CD4-positive, alpha-beta memory T cell (primary cell): Measurements from ENCODE around the gene PLCH2. TPM values are rescaled to one million over a fixed set of nuclear protein-coding genes. Genes with fewer than 3 reads are reported as not detected.

Source experiments
- CTCF ChIA-PET: fragments of 350-600 bp; sonication (Branson Sonifier 250); formaldehyde crosslinking; loops from one replicate; lab custom pipeline; 2021; ENCODE audit warnings: inconsistent platforms; ENCODE audit not compliant: partially characterized antibody; lab: Charles Lee
- POLR2A ChIA-PET: fragments of 350-600 bp; sonication (Branson Sonifier 250); formaldehyde crosslinking; loops from one replicate; lab custom pipeline; 2021; ENCODE audit not compliant: partially characterized antibody; lab: Charles Lee
- DNase-seq, 5 donors: peaks; one replicate each; pipeline versions ENCODE4 v3.0.0 to v3.0.0-alpha.2; 2020 to 2022; ENCODE audit warnings: mixed read lengths in 1 of 5
- H3K27ac ChIP-seq: one replicate; pipeline ENCODE4 v1.7.0; 2013; ENCODE audit warnings: low read depth, low read length
- H3K27me3 ChIP-seq: 2 replicates; pipeline ENCODE4 v1.7.0; 2013; ENCODE audit warnings: mild to moderate bottlenecking, low read length, moderate library complexity; ENCODE audit not compliant: insufficient read depth
- H3K36me3 ChIP-seq: 2 replicates; pipeline ENCODE4 v1.7.0; 2013; ENCODE audit warnings: mild to moderate bottlenecking, low read length, moderate library complexity; ENCODE audit not compliant: insufficient read depth
- H3K4me1 ChIP-seq: 2 replicates; pipeline ENCODE4 v1.7.0; 2013; ENCODE audit warnings: mild to moderate bottlenecking, low read length, moderate library complexity; ENCODE audit not compliant: insufficient read depth
- H3K4me3 ChIP-seq, 2 donors: one replicate each; pipeline ENCODE4 v1.7.0; 2013; ENCODE audit warnings: low read length in 2 of 2, mild to moderate bottlenecking in 1 of 2
- H3K9me3 ChIP-seq, 2 donors: one replicate each; pipeline ENCODE4 v1.7.0; 2013; ENCODE audit warnings: low read length in 2 of 2, control low read depth in 1 of 2; ENCODE audit not compliant: control insufficient read depth in 1 of 2
- H3K27ac Mint-ChIP-seq, 7 donors: one replicate each; pipeline ENCODE4 v1.8.0; 2020 to 2021; ENCODE audit warnings: mixed read lengths in 7 of 7, mild to moderate bottlenecking in 6 of 7, inconsistent platforms in 3 of 7, moderate library complexity in 3 of 7
- H3K27me3 Mint-ChIP-seq, 2 donors: one replicate each; pipeline ENCODE4 v1.8.0; 2020 to 2021; ENCODE audit warnings: mixed read lengths in 2 of 2
- H3K36me3 Mint-ChIP-seq, 2 donors: one replicate each; pipeline ENCODE4 v1.8.0; 2020 to 2021; ENCODE audit warnings: mixed read lengths in 2 of 2, inconsistent platforms in 1 of 2, mild to moderate bottlenecking in 1 of 2
- H3K4me1 Mint-ChIP-seq, 4 donors: one replicate each; pipeline ENCODE4 v1.8.0; 2020 to 2021; ENCODE audit warnings: mixed read lengths in 4 of 4, mild to moderate bottlenecking in 1 of 4
- H3K4me3 Mint-ChIP-seq, 8 donors: one replicate each; pipeline ENCODE4 v1.8.0; 2020 to 2021; ENCODE audit warnings: mixed read lengths in 8 of 8, mild to moderate bottlenecking in 7 of 8, moderate library complexity in 6 of 8, inconsistent platforms in 3 of 8
- H3K9me3 Mint-ChIP-seq, 8 donors: one replicate each; pipeline ENCODE4 v1.8.0; 2020 to 2021; ENCODE audit warnings: mixed read lengths in 8 of 8, mild to moderate bottlenecking in 5 of 8, inconsistent platforms in 3 of 8, moderate library complexity in 1 of 8
- intact Hi-C: fragments of 100-400 bp; cut with micrococcal nuclease; formaldehyde crosslinking; loops from one replicate; pipeline ENCODE4 v1.15.1; 2023
- polyA plus RNA-seq, 2 donors: library from polyadenylated mRNA; unstranded; fragments of 300-500 nt; fragmentation: Illumina TruSeq; gene quantifications; one replicate each; pipeline ENCODE4 v1.2.3, GENCODE V29; 2021
- total RNA-seq, 2 experiments: library from RNA; stranded (reverse); gene quantifications; one replicate each; pipeline ENCODE4 v1.2.3, GENCODE V29; 2021

The PLCH2 gene
- total and polyA plus RNA-seq, 4 experiments from 2014 or later: 2.0 to 31.6 (median 26.6) TPM; not detected in 1

- Histone ChIP-seq H3K9me3 (no peaks in the 10 kb centered on the region), H3K4me1 (peaks cover 5% of the 10 kb centered on the region), H3K36me3 (no peaks in the 10 kb centered on the region), H3K27me3 (peaks cover 5% of the 10 kb centered on the region), H3K27ac (no peak overlapping the region), H3K4me3 (no peak overlapping the region)
- ChIA-PET CTCF (no interaction called here), POLR2A (no interaction called here)
- Mint-ChIP-seq H3K9me3 (no peaks in the 10 kb centered on the region), H3K36me3 (no peaks in the 10 kb centered on the region), H3K4me1 (peaks cover 0 to 1% (median 0%) of the 10 kb centered on the region in 4 donors), H3K27ac (no peak overlapping the region), H3K27me3 (peaks cover 0 to 5% of the 10 kb centered on the region in 2 donors), H3K4me3 (no peak overlapping the region)
- intact Hi-C loops: no loop called here
- DNase-seq: no peak
Observed at GRCh38 chr1:2446861-2447260, 29.2 kb upstream of the PLCH2 start.

- no peak overlapping the region for H3K27ac Mint-ChIP-seq
- peaks cover 0 to 5% of the 10 kb centered on the region in 2 donors for H3K27me3 Mint-ChIP-seq
- no peaks in the 10 kb centered on the region for H3K9me3 ChIP-seq
- no peak for DNase-seq
- peaks cover 5% of the 10 kb centered on the region for H3K27me3 ChIP-seq
- H3K27ac ChIP-seq: no peak overlapping the region
- H3K4me3 ChIP-seq: no peak overlapping the region
- no peak overlapping the region for H3K4me3 Mint-ChIP-seq
- ChIA-PET CTCF (no interaction called here), POLR2A (no interaction called here)
- no peaks in the 10 kb centered on the region for H3K9me3 Mint-ChIP-seq
- H3K36me3 Mint-ChIP-seq: no peaks in the 10 kb centered on the region
- intact Hi-C loops: no loop called here
- H3K4me1 Mint-ChIP-seq: peaks cover 0 to 1% (median 0%) of the 10 kb centered on the region in 4 donors
- H3K4me1 ChIP-seq: peaks cover 5% of the 10 kb centered on the region
- no peaks in the 10 kb centered on the region for H3K36me3 ChIP-seq
Observed at GRCh38 chr1:2447276-2448097, 28.6 kb upstream of the PLCH2 start.

- H3K36me3 Mint-ChIP-seq: no peaks in the 10 kb centered on the region
- peaks cover 0 to 2% (median 0%) of the 10 kb centered on the region in 8 donors for H3K9me3 Mint-ChIP-seq
- intact Hi-C loops: no loop called here
- peaks cover 0 to 3% of the 10 kb centered on the region in 2 donors for H3K27me3 Mint-ChIP-seq
- POLR2A ChIA-PET: no interaction called here
- CTCF ChIA-PET: no interaction called here
- Histone ChIP-seq H3K27ac (no peak overlapping the region), H3K36me3 (no peaks in the 10 kb centered on the region), H3K27me3 (no peaks in the 10 kb centered on the region), H3K4me1 (peaks cover 5% of the 10 kb centered on the region), H3K4me3 (no peak overlapping the region), H3K9me3 (no peaks in the 10 kb centered on the region)
- no peak overlapping the region for H3K4me3 Mint-ChIP-seq
- DNase-seq: no peak
- no peak overlapping the region for H3K27ac Mint-ChIP-seq
- H3K4me1 Mint-ChIP-seq: peaks cover 0 to 1% (median 0%) of the 10 kb centered on the region in 4 donors
Observed at GRCh38 chr1:2448098-2448445, 28.0 kb upstream of the PLCH2 start.

GRCh38 chr1:2449636-2450454 lies 26.2 kb upstream of the PLCH2 start:
- Histone ChIP-seq H3K4me3 (no peak overlapping the region), H3K4me1 (no peaks in the 10 kb centered on the region), H3K36me3 (no peaks in the 10 kb centered on the region), H3K27me3 (no peaks in the 10 kb centered on the region), H3K9me3 (no peaks in the 10 kb centered on the region), H3K27ac (no peak overlapping the region)
- Mint-ChIP-seq H3K27ac (no peak overlapping the region), H3K36me3 (no peaks in the 10 kb centered on the region), H3K4me1 (peaks cover 0 to 1% (median 0%) of the 10 kb centered on the region in 4 donors), H3K27me3 (peaks cover 0 to 3% of the 10 kb centered on the region in 2 donors), H3K4me3 (no peak overlapping the region), H3K9me3 (peaks cover 0 to 2% (median 0%) of the 10 kb centered on the region in 8 donors)
- CTCF ChIA-PET: no interaction called here
- DNase-seq: no peak
- intact Hi-C loops: no loop called here
- POLR2A ChIA-PET: no interaction called here

- POLR2A ChIA-PET: no interaction called here
- no peak overlapping the region for H3K27ac Mint-ChIP-seq
- peaks cover 0 to 2% (median 0%) of the 10 kb centered on the region in 8 donors for H3K9me3 Mint-ChIP-seq
- CTCF ChIA-PET: no interaction called here
- no peaks in the 10 kb centered on the region for H3K27me3 Mint-ChIP-seq
- no peaks in the 10 kb centered on the region for H3K36me3 Mint-ChIP-seq
- Histone ChIP-seq H3K27ac (no peak overlapping the region), H3K4me1 (no peaks in the 10 kb centered on the region), H3K9me3 (no peaks in the 10 kb centered on the region), H3K4me3 (no peak overlapping the region), H3K36me3 (no peaks in the 10 kb centered on the region), H3K27me3 (no peaks in the 10 kb centered on the region)
- peaks cover 0 to 1% (median 0%) of the 10 kb centered on the region in 4 donors for H3K4me1 Mint-ChIP-seq
- no peak for DNase-seq
- H3K4me3 Mint-ChIP-seq: no peak overlapping the region
- intact Hi-C loops: no loop called here
Observed at GRCh38 chr1:2451741-2452140, 24.3 kb upstream of the PLCH2 start.

- no peaks in the 10 kb centered on the region for H3K9me3 ChIP-seq
- peaks cover 0 to 2% (median 0%) of the 10 kb centered on the region in 8 donors for H3K9me3 Mint-ChIP-seq
- no peak overlapping the region for H3K27ac ChIP-seq
- H3K27me3 ChIP-seq: no peaks in the 10 kb centered on the region
- H3K4me3 ChIP-seq: no peak overlapping the region
- intact Hi-C loops: no loop called here
- POLR2A ChIA-PET: no interaction called here
- no peaks in the 10 kb centered on the region for H3K36me3 Mint-ChIP-seq
- H3K4me1 ChIP-seq: no peaks in the 10 kb centered on the region
- CTCF ChIA-PET: no interaction called here
- no peak for DNase-seq
- H3K36me3 ChIP-seq: no peaks in the 10 kb centered on the region
- H3K4me1 Mint-ChIP-seq: peaks cover 0 to 1% (median 0%) of the 10 kb centered on the region in 4 donors
- H3K27ac Mint-ChIP-seq: no peak overlapping the region
- no peaks in the 10 kb centered on the region for H3K27me3 Mint-ChIP-seq
- H3K4me3 Mint-ChIP-seq: no peak overlapping the region
Observed at GRCh38 chr1:2452201-2452931, 23.7 kb upstream of the PLCH2 start.

GRCh38 chr1:2452932-2453315 lies 23.2 kb upstream of the PLCH2 start:
- no peaks in the 10 kb centered on the region for H3K27me3 Mint-ChIP-seq
- H3K27ac Mint-ChIP-seq: no peak overlapping the region
- no peak overlapping the region for H3K4me3 ChIP-seq
- H3K9me3 Mint-ChIP-seq: peaks cover 0 to 2% (median 0%) of the 10 kb centered on the region in 8 donors
- POLR2A ChIA-PET: no interaction called here
- no peak overlapping the region for H3K4me3 Mint-ChIP-seq
- H3K36me3 ChIP-seq: no peaks in the 10 kb centered on the region
- no peaks in the 10 kb centered on the region for H3K27me3 ChIP-seq
- H3K36me3 Mint-ChIP-seq: no peaks in the 10 kb centered on the region
- peaks cover 0 to 1% (median 0%) of the 10 kb centered on the region in 4 donors for H3K4me1 Mint-ChIP-seq
- no peak overlapping the region for H3K27ac ChIP-seq
- H3K9me3 ChIP-seq: no peaks in the 10 kb centered on the region
- CTCF ChIA-PET: no interaction called here
- DNase-seq: no peak
- H3K4me1 ChIP-seq: no peaks in the 10 kb centered on the region
- intact Hi-C loops: no loop called here
